PC-9 (cell line): Measurements from ENCODE around the gene ZNF674.

Source experiments
- CTCF ChIP-seq: fragments of 200-600 bp; sonication (generic); conservative IDR thresholded peaks from 2 replicates; pipeline ENCODE4 v1.6.1; 2017; ENCODE audit warnings: mixed run types, antibody characterized with exemption, mild to moderate bottlenecking, moderate library complexity
- EZH2 ChIP-seq: fragments of 200-600 bp; sonication (generic); IDR thresholded peaks from 2 replicates; pipeline ENCODE4 v1.8.0; 2017; ENCODE audit warnings: antibody characterized with exemption, low read depth

GRCh38 chrX:46582966-46583365 is 37.7 kb upstream of the ZNF674 start:
- no peak for TF ChIP-seq EZH2
- no peak for TF ChIP-seq CTCF
